B cell (primary cell): ENCODE measurements around the gene ADRA2C.

Source experiments
- EZH2 ChIP-seq: IDR thresholded peaks from 2 replicates; pipeline ENCODE4 v1.6.1; 2012; ENCODE audit warnings: borderline replicate concordance, low read depth, mild to moderate bottlenecking, moderate library complexity, low read length; ENCODE audit not compliant: insufficient read depth, poor library complexity, severe bottlenecking
- TF ChIP-seq, protein P1 (sequence below): fragments of 200-600 bp; IDR thresholded peaks from one replicate; pipeline ENCODE4 v1.8.0; 2022; ENCODE audit warnings: antibody characterized with exemption, mild to moderate bottlenecking

DNA sequence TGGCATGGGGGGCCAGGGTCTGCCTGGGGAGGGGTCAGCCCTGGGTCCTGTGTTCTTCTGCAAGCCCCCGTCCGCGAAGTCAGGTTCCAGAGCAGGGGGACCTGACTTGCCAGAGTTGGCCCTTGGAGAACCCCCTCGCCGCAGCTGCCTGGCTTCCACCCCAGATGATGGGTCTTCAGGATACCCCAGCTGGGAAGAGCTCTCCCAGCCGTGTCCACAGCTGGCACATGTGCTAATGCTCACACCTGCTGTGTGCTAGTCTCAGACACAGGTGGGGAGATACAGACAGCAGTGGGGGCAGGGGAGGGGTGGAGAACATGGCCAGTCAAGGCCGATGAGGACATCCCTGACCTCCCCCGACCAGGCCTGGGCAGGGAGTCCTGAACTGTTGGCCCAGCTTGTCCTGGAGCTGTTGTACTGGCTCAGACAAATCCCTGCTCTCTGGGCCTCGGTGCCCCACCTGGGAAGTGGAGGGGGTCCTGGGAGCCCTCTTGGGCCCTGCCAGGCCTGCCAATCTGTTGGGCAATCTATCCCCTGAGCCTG, 3.5 kb downstream of the ADRA2C start:
- TF ChIP-seq, protein P1, sequence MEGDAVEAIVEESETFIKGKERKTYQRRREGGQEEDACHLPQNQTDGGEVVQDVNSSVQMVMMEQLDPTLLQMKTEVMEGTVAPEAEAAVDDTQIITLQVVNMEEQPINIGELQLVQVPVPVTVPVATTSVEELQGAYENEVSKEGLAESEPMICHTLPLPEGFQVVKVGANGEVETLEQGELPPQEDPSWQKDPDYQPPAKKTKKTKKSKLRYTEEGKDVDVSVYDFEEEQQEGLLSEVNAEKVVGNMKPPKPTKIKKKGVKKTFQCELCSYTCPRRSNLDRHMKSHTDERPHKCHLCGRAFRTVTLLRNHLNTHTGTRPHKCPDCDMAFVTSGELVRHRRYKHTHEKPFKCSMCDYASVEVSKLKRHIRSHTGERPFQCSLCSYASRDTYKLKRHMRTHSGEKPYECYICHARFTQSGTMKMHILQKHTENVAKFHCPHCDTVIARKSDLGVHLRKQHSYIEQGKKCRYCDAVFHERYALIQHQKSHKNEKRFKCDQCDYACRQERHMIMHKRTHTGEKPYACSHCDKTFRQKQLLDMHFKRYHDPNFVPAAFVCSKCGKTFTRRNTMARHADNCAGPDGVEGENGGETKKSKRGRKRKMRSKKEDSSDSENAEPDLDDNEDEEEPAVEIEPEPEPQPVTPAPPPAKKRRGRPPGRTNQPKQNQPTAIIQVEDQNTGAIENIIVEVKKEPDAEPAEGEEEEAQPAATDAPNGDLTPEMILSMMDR = no peak
- TF ChIP-seq EZH2 = no peak
